K562 (cell line): ENCODE measurements around the gene ATMIN. TPM values are rescaled to one million over a fixed set of nuclear protein-coding genes. Genes with fewer than 3 reads are reported as not detected.
A peak's percentile ranks its signal among the peaks of the same experiment; 100 is the strongest.

Experiments used
- BRD9 ChIP-seq: fragments of 450-650 bp; IDR thresholded peaks from 2 replicates; pipeline ENCODE4 v1.6.1; 2018; ENCODE audit warnings: low read depth; ENCODE audit not compliant: partially characterized antibody
- CBX1 ChIP-seq: sonication (generic); IDR thresholded peaks from 2 replicates; pipeline ENCODE4 v1.6.1; 2016; ENCODE audit warnings: antibody characterized with exemption, low read depth, mild to moderate bottlenecking
- ELF1 ChIP-seq: fragments of 200-800 bp; sonication (Bioruptor generic); IDR thresholded peaks from 2 replicates; pipeline ENCODE4 v1.6.1; 2016; ENCODE audit warnings: missing genetic modification characterization, missing compliant biosample characterization
- FOXO4 ChIP-seq: fragments of 450-650 bp; formaldehyde crosslinking; IDR thresholded peaks from 2 replicates; pipeline ENCODE4 v1.4.0; 2020; ENCODE audit warnings: mild to moderate bottlenecking, moderate library complexity
- FUS ChIP-seq: fragments of 200-400 bp; formaldehyde crosslinking; optimal IDR thresholded peaks from 2 replicates; pipeline ENCODE3; 2017; ENCODE audit warnings: low read depth, low read length
- HMGN3 ChIP-seq: IDR thresholded peaks from 2 replicates; pipeline ENCODE4 v1.6.1; 2011; ENCODE audit warnings: borderline replicate concordance, low read depth, mild to moderate bottlenecking, mixed read lengths, low read length; ENCODE audit not compliant: insufficient read length; ENCODE audit errors: extremely low read depth
- JUND ChIP-seq, 2 experiments: IDR thresholded peaks; 2 replicates in 1 of 2; 3 replicates in 1 of 2; pipeline ENCODE4 v1.6.1; 2011; ENCODE audit warnings: borderline replicate concordance in 2 of 2, low read depth in 2 of 2, low read length in 2 of 2, improper control_type of control experiment in 1 of 2, missing biosample characterization in 1 of 2, missing genetic modification characterization in 1 of 2, missing genetic modification reagents in 1 of 2
- NFRKB ChIP-seq: fragments of 450-650 bp; IDR thresholded peaks from 2 replicates; pipeline ENCODE4 v1.6.1; 2016; ENCODE audit warnings: low read depth
- RCOR1 ChIP-seq, 2 experiments: IDR thresholded peaks; 2 replicates each; pipeline ENCODE4 v1.6.1; 2012; ENCODE audit warnings: low read depth in 2 of 2, low read length in 2 of 2, borderline replicate concordance in 1 of 2, improper control_type of control experiment in 1 of 2
- ZNF280B ChIP-seq: fragments of 250-450 bp; sonication (Bioruptor Pico); IDR thresholded peaks from 2 replicates; pipeline ENCODE4 v1.5.1; 2021; ENCODE audit warnings: mild to moderate bottlenecking
- ZNF3 ChIP-seq: fragments of 250-450 bp; sonication (Bioruptor Pico); IDR thresholded peaks from 2 replicates; pipeline ENCODE4 v1.5.0; 2021; ENCODE audit warnings: mild to moderate bottlenecking, moderate library complexity
- ZNF445 ChIP-seq: fragments of 250-450 bp; sonication (Bioruptor Pico); IDR thresholded peaks from 2 replicates; pipeline ENCODE4 v1.4.0; 2020; ENCODE audit warnings: low read depth, mild to moderate bottlenecking, moderate library complexity
- ZNF778 ChIP-seq: fragments of 450-650 bp; formaldehyde crosslinking; IDR thresholded peaks from 2 replicates; pipeline ENCODE4 v1.4.0; 2020; ENCODE audit warnings: mild to moderate bottlenecking, moderate library complexity
- ZNF785 ChIP-seq: fragments of 250-450 bp; sonication (Bioruptor Pico); IDR thresholded peaks from 2 replicates; pipeline ENCODE4 v1.4.0; 2020; ENCODE audit warnings: mild to moderate bottlenecking
- polyA plus RNA-seq, 8 experiments: library from polyadenylated mRNA; depleted of rRNA in 4 of 8; stranded (reverse) in 5 of 8; unstranded in 3 of 8; fragments of >200 nt; fragmentation: Nextera tagmentation in 2 of 8; fragmentation: Illumina TruSeq in 1 of 8; extraction: Ambion mirVana in 2 of 8; extraction: Trizol in 1 of 8; gene quantifications; 2 replicates each; pipeline versions ENCODE4 v1.2.1 to v1.2.3, GENCODE V29; 2011 to 2014; ENCODE audit warnings: inconsistent platforms in 1 of 8, missing spikeins in 1 of 8
- total RNA-seq, 7 experiments: library from RNA; depleted of rRNA in 6 of 7; stranded (reverse); fragments of >200 nt in 6 of 7; fragmentation: Illumina TruSeq in 2 of 7; extraction: Trizol in 2 of 7; gene quantifications; 2 replicates each; pipeline versions ENCODE4 v1.2.1 to v1.2.3, GENCODE V29; 2011 to 2021; ENCODE audit warnings: low replicate concordance in 1 of 7
- TF ChIP-seq, protein P1 (sequence below): IDR thresholded peaks from 2 replicates; pipeline ENCODE4 v1.6.1; 2011; ENCODE audit warnings: borderline replicate concordance, low read depth, mild to moderate bottlenecking, moderate library complexity, low read length; ENCODE audit not compliant: insufficient read depth, poor library complexity, severe bottlenecking
- TF ChIP-seq, protein P2 (sequence below): sonication (generic); formaldehyde crosslinking; IDR thresholded peaks from 2 replicates; pipeline ENCODE4 v1.8.0; 2022; ENCODE audit warnings: mild to moderate bottlenecking, missing genetic modification reagents
- TF ChIP-seq, protein P3 (sequence below), 2 experiments: fragments of 150-350 bp in 1 of 2; IDR thresholded peaks; 2 replicates each; pipeline ENCODE4 v1.6.1; 2012 to 2016; ENCODE audit warnings: low read depth in 2 of 2, low read length in 2 of 2, mild to moderate bottlenecking in 1 of 2, moderate library complexity in 1 of 2

The ATMIN gene
- total and polyA plus RNA-seq, 9 of the 15 experiments (the other 6 are each of a cell fraction or from before 2014, with no cell fraction given), result 6.7 to 40.9 (median 23.4) TPM

- TF ChIP-seq FOXO4 (no peak), ZNF445 (CRISPR knock-in tag) (no peak), JUND (IDR thresholded peaks at IDR 0.05; ENCODE audit: borderline replicate concordance, low read depth, low read length) (peak; percentile 67; the same call in 1 of the 2 replicates), JUND (tag; IDR thresholded peaks at IDR 0.05; ENCODE audit: borderline replicate concordance, low read depth, low read length) (no peak; the same call in 2 of the 3 replicates), NFRKB (no peak), BRD9 (no peak), FUS (no peak), ZNF778 (CRISPR knock-in tag) (no peak), ZNF3 (no peak), ELF1 (peak; percentile 83), RCOR1 (IDR thresholded peaks at IDR 0.05; ENCODE audit: borderline replicate concordance in 1 of 2, low read depth in 2 of 2, low read length in 2 of 2) (peak in 1 of 2 experiments; percentile 85; a peak in 3 of 4 replicates), ZNF280B (CRISPR knock-in tag) (no peak), CBX1 (no peak; the same call in 1 of the 2 replicates), HMGN3 (peak; percentile 79), ZNF785 (no peak)
- TF ChIP-seq, protein P1, sequence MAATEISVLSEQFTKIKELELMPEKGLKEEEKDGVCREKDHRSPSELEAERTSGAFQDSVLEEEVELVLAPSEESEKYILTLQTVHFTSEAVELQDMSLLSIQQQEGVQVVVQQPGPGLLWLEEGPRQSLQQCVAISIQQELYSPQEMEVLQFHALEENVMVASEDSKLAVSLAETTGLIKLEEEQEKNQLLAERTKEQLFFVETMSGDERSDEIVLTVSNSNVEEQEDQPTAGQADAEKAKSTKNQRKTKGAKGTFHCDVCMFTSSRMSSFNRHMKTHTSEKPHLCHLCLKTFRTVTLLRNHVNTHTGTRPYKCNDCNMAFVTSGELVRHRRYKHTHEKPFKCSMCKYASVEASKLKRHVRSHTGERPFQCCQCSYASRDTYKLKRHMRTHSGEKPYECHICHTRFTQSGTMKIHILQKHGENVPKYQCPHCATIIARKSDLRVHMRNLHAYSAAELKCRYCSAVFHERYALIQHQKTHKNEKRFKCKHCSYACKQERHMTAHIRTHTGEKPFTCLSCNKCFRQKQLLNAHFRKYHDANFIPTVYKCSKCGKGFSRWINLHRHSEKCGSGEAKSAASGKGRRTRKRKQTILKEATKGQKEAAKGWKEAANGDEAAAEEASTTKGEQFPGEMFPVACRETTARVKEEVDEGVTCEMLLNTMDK, result peak; percentile 99
- TF ChIP-seq, protein P2, sequence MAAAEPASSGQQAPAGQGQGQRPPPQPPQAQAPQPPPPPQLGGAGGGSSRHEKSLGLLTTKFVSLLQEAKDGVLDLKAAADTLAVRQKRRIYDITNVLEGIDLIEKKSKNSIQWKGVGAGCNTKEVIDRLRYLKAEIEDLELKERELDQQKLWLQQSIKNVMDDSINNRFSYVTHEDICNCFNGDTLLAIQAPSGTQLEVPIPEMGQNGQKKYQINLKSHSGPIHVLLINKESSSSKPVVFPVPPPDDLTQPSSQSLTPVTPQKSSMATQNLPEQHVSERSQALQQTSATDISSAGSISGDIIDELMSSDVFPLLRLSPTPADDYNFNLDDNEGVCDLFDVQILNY (CRISPR knock-in tag), result no peak
- TF ChIP-seq, protein P3, sequence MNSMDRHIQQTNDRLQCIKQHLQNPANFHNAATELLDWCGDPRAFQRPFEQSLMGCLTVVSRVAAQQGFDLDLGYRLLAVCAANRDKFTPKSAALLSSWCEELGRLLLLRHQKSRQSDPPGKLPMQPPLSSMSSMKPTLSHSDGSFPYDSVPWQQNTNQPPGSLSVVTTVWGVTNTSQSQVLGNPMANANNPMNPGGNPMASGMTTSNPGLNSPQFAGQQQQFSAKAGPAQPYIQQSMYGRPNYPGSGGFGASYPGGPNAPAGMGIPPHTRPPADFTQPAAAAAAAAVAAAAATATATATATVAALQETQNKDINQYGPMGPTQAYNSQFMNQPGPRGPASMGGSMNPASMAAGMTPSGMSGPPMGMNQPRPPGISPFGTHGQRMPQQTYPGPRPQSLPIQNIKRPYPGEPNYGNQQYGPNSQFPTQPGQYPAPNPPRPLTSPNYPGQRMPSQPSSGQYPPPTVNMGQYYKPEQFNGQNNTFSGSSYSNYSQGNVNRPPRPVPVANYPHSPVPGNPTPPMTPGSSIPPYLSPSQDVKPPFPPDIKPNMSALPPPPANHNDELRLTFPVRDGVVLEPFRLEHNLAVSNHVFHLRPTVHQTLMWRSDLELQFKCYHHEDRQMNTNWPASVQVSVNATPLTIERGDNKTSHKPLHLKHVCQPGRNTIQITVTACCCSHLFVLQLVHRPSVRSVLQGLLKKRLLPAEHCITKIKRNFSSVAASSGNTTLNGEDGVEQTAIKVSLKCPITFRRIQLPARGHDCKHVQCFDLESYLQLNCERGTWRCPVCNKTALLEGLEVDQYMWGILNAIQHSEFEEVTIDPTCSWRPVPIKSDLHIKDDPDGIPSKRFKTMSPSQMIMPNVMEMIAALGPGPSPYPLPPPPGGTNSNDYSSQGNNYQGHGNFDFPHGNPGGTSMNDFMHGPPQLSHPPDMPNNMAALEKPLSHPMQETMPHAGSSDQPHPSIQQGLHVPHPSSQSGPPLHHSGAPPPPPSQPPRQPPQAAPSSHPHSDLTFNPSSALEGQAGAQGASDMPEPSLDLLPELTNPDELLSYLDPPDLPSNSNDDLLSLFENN (IDR thresholded peaks at IDR 0.05; ENCODE audit: low read depth in 2 of 2, low read length in 2 of 2), result peak in 1 of 2 experiments; percentile 36; a peak in 1 of 4 replicates
These were observed at the start of gene ATMIN (continued) for GRCh38 chr16:81035398-81035974.
